CD4-positive, alpha-beta T cell treated with Interleukin-4 for 1 hour (primary cell): ENCODE results near the gene KBTBD3.

ENCODE experiments used
- DNase-seq, 2 donors: peaks; one replicate each; pipeline ENCODE4 v3.0.0-alpha.2; 2020 to 2022

The KBTBD3 gene

DNA sequence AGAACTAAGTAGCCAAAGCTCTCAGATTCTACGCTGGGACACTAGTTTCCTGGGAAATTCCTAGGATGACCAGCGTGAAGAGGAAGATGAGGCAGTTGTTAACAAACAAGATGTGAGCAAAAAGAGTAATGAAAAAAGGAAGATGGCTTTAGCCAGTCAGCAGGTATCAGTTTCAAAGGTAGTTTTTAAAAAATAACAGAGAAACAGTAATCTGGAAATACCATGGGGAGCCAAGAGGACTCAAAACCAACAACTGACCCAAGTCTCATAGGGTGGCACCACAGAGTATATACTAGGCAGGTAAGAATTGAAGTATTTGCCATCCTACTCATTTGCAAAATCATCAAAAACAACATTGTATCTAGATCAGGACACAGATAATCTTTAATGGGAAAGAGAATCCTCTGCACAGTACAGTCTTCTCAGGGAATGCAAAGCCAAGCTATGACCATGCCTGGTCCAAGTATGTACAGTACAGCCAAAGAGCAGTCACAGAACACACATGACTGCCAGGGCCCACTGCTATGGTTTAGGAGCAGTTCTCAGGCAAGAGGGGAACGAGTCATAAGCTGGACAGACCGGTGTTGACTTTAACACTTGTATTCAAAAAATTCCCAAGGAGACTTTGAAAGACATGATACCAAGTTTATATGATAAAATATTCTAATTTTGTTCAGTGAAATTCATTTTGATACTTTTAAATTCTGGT is 75.7 kb downstream of the KBTBD3 start:
- no peak for DNase-seq
